Activated effector memory CD4-positive, alpha-beta T cell treated with Interleukin-2 at 50 U/mL for 16 hours (primary cell): ENCODE measurements around the gene ACSS2.
A peak's percentile ranks its signal among the peaks of the same experiment; 100 is the strongest.

ENCODE experiments used
- DNase-seq: peaks from one replicate; pipeline ENCODE4 v3.0.0-alpha.2; 2020

The ACSS2 gene, protein sequence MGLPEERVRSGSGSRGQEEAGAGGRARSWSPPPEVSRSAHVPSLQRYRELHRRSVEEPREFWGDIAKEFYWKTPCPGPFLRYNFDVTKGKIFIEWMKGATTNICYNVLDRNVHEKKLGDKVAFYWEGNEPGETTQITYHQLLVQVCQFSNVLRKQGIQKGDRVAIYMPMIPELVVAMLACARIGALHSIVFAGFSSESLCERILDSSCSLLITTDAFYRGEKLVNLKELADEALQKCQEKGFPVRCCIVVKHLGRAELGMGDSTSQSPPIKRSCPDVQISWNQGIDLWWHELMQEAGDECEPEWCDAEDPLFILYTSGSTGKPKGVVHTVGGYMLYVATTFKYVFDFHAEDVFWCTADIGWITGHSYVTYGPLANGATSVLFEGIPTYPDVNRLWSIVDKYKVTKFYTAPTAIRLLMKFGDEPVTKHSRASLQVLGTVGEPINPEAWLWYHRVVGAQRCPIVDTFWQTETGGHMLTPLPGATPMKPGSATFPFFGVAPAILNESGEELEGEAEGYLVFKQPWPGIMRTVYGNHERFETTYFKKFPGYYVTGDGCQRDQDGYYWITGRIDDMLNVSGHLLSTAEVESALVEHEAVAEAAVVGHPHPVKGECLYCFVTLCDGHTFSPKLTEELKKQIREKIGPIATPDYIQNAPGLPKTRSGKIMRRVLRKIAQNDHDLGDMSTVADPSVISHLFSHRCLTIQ

GRCh38 chr20:34876406-34877282 lies at the start of gene ACSS2:
TSS of gene ACSS2 (plus strand) at chr20:34876612. CDS start at chr20:34876646, 34 bp downstream.
- peak; percentile 90 for DNase-seq

- DNase-seq = no peak
Observed at GRCh38 chr20:34829191-34829590, 47.2 kb upstream of the ACSS2 start.

GRCh38 chr20:34831936-34832335 lies 44.5 kb upstream of the ACSS2 start:
- no peak for DNase-seq

GRCh38 chr20:34834459-34834893 lies 41.9 kb upstream of the ACSS2 start:
- no peak for DNase-seq

GRCh38 chr20:34842143-34842542 lies 34.3 kb upstream of the ACSS2 start:
- no peak for DNase-seq

- DNase-seq = no peak
Observed at GRCh38 chr20:34843421-34843820, 33.0 kb upstream of the ACSS2 start.

DNA sequence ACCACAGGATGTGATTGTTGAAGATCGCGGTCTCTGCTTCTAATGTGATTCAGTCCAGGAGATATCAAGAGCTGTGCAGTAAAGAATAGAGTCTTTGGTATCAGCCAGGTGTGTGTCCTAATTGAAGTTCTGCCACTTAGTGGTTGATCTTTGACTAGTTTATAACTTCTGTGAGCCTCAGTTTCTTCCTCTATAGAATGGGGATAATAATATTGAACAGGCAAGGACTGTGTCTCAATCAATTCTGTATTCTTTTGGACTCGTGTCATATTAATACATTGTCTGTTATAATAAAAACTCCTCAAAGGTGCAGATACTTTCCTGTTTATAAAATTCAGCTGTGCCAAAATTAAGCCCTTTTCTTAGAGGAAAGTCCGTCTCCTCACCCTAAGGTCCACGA lies 27.8 kb upstream of the ACSS2 start:
- no peak for DNase-seq

DNA sequence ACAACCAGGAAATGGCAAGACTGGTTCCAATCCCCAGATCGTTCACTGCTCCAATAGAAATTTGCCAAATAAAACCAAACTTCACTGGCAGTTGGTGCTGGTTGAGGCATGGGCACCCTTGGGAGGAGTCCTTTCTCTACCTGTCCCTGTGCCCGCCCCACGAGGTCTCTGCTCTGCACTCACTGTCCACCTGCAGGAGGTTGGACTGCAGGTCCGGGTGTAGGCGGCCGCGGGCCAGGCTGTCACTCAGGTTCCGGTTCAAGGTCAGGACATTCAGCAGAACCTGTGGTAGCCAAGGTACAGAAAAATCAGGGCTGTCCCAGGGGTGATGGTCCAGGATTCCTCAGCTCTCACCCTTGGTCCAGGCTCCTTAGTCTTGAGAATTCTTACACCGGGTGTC lies 26.6 kb upstream of the ACSS2 start:
- no peak for DNase-seq

- DNase-seq = no peak
Observed at GRCh38 chr20:34850969-34851368, 25.4 kb upstream of the ACSS2 start.

DNA sequence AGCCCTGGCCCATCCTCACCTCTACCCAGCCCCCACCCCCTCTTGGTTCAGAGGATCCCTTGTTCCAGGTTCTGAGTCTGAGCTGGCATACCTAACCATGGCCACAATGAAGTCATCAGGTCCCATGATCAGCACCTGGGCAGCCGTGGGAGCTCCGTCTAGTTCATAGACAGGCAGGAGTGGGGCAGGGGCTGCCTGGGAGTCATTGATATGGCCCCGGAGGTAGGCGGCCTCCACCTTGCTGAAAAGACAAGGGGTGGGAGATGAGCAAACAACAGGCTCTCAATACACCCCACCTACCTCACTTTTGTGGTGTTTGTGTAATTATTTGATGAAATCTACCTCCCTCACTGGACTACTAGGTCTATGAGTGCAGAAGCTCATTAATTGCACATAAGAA lies 24.1 kb upstream of the ACSS2 start:
- DNase-seq = no peak

- no peak for DNase-seq
Observed at GRCh38 chr20:34859367-34859766, 17.0 kb upstream of the ACSS2 start.

GRCh38 chr20:34859826-34860545 lies 16.4 kb upstream of the ACSS2 start:
- no peak for DNase-seq

DNA sequence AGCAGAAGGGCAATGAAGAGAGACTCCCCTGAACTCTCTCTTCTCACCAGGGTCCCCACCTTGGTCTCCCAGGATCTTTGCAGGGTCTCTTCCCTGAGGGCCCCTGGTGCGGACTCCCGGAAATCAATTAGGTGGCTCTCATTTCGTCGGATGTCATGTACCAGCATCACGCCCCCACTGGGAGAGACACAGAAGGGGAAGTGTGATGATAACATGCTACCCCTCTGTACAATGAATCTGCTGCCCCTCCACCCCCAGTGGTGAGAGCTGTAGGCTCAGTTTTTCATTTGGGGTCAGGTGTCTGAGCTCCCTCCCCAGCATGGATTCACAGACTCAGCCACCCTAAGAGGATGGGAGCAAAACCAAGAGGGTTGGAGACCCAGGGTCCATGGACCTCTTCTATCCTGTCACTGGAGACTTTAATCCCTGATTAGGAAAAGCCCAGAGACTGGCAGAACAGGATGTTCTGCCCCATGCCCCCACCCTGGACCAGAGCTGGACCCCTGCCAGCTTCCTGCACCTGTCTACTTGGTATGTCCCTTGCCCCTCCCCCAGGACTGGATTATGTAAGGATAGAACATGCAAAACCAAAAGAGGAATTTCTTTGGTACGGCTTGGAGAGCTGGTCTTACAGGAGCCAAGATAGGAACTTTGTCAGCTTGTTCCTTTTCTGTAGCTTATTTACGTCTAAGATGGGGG lies 14.9 kb upstream of the ACSS2 start:
- DNase-seq = no peak

DNA sequence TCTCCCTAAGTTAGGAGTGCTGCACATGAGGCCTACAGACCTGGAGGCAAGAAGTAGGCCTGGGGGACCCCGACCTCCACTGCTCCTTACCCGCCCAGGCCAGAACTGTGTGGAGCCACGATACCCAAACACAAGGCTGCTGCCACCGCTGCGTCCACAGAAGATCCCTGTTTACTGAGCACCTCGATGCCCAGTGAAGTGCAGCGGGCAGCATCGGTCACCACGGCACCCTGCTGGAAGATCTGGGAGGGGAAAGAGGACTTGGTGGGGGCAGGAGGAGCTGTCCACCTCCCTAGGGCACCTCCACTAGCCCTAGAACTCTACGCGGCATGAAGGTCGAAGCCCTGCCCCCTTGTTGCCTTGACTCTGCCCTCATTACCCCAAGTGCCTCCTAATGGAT lies 13.7 kb upstream of the ACSS2 start:
- DNase-seq = no peak

GRCh38 chr20:34863421-34863965 lies 12.9 kb upstream of the ACSS2 start:
- no peak for DNase-seq

- no peak for DNase-seq
Observed at GRCh38 chr20:34864216-34864615, 12.2 kb upstream of the ACSS2 start.

- no peak for DNase-seq
Observed at GRCh38 chr20:34871320-34871926, 5.0 kb upstream of the ACSS2 start.

DNA sequence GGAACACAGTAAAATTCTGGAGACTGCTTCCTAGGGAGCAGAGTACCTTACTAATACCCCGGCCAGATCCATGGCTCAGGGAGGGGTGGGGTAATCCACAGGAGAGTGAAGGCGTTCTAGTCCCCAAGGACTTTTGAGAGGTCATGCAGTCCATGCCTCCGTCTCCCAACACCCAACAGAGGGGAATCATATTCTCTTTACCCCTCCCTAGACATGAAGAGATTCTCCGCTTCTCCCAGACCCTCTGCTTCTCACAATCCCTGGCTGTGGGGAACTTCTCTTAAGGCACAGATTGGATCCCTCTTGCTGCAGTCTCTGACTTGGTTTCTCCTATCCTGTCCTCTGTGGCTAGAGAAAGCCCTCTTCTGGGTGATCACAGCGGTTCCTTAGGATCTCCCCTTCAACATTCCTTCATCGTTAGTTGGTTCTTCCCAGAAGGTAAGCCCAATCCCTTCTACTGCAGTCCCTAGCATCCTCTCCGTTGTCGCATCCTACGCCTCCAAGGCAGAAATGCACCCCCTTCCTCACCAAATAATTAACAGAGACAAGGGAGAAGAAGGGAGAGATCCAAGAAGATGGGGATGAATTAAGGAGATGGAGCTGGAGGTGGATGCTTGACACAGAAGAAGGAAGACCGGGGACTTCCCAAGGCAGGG lies 4.3 kb upstream of the ACSS2 start:
- no peak for DNase-seq

DNA sequence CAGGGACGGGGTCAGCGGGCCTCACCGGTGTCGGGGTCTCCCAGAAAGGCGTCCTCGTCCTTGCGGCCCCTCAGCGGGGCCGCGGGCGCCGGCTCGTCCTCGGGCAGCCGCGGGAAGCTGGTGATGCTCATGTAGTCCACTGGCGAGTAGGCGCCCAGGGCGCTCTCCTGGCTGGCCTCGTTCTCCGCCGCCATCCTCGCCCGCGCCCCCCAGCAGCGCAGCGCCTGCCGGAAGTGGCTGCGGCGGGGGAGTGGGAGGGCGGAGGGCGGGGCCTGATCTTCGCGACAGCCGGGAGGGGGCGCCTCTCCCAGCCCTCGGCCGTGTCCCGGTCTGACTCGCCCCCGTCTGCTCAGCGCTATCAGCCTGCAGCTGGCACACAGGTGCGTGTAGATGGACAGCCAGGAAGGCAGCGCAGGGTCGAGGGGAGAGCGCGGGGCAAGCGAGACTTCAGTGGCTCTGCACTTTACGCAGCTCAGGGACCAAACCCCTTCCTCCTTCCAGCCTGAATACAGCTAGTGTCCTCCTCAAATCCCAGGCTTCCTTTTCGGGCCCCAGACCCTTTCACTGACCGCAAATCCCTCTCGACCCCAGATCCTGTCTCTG lies 3.7 kb upstream of the ACSS2 start, which contains the start of gene GGT7:
TSS of gene GGT7 (minus strand) at position 235 of the 603 bp plus-strand sequence. CDS start at position 194, 41 bp downstream.
- peak; percentile 85 for DNase-seq

- DNase-seq = no peak
Observed at GRCh38 chr20:34873583-34874093, 2.8 kb upstream of the ACSS2 start.
